Measurements from ENCODE around the gene LHX6. TPM values are rescaled to one million over a fixed set of nuclear protein-coding genes. Genes with fewer than 3 reads are reported as not detected.

LHX6 gene
- total RNA-seq, 2 donors from 2014 or later, result 2.9 TPM; not detected in 1

- ATAC-seq (no peak), DNase-seq (no peak)
- no peak for TF ChIP-seq POLR2A (IDR thresholded peaks at IDR 0.05)
- TF ChIP-seq CTCF (IDR thresholded peaks at IDR 0.05), result no peak
- WGBS, 2 donors, result 71 to 85% methylated on average over 1 to 2 of the region's 2 CpGs
- Histone ChIP-seq H3K4me3 (no peak overlapping the region), H3K27ac (no peak overlapping the region), H3K9me3 (no peaks in the 10 kb centered on the region), H3K27me3 (no peaks in the 10 kb centered on the region), H3K4me1 (no peaks in the 10 kb centered on the region), H3K36me3 (replicated peaks in 1 of 2; ENCODE audit: insufficient read depth in 1 of 2, low read depth in 2 of 2) (no peaks in the 10 kb centered on the region)
- intact Hi-C loops (cut with DNase I), result loop anchor here (10.0 kb wide), 1 partner anchor 55 kb away; no protein-coding TSS in a partner anchor
Observed at GRCh38 chr9:122179690-122180074, 49.1 kb downstream of the LHX6 start.

- no peak for TF ChIP-seq POLR2A (IDR thresholded peaks at IDR 0.05)
- no peak for TF ChIP-seq CTCF (IDR thresholded peaks at IDR 0.05)
Observed at GRCh38 chr9:122179054-122179689, 49.6 kb downstream of the LHX6 start.

GRCh38 chr9:122176916-122177315 lies 51.8 kb downstream of the LHX6 start:
- Histone ChIP-seq H3K36me3 (replicated peaks in 1 of 2; ENCODE audit: insufficient read depth in 1 of 2, low read depth in 2 of 2) (no peaks in the 10 kb centered on the region), H3K4me1 (no peaks in the 10 kb centered on the region), H3K4me3 (no peak overlapping the region), H3K27ac (no peak overlapping the region), H3K27me3 (no peaks in the 10 kb centered on the region), H3K9me3 (no peaks in the 10 kb centered on the region)
- DNase-seq (no peak), ATAC-seq (no peak)
- 74 to 78% methylated on average over 2 of the region's 2 CpGs for WGBS, 2 donors
- intact Hi-C loops (cut with DNase I), result loop anchor here (10.0 kb wide), 1 partner anchor 58 kb away; no protein-coding TSS in a partner anchor
- TF ChIP-seq POLR2A (IDR thresholded peaks at IDR 0.05) (no peak), CTCF (IDR thresholded peaks at IDR 0.05) (no peak)

More at GRCh38 chr9:122179054-122179689, 49.6 kb downstream of the LHX6 start:
- Histone ChIP-seq H3K4me3 (no peak overlapping the region), H3K36me3 (replicated peaks in 1 of 2; ENCODE audit: insufficient read depth in 1 of 2, low read depth in 2 of 2) (no peaks in the 10 kb centered on the region), H3K4me1 (no peaks in the 10 kb centered on the region), H3K27me3 (no peaks in the 10 kb centered on the region), H3K9me3 (no peaks in the 10 kb centered on the region), H3K27ac (no peak overlapping the region)
- DNase-seq, result no peak
- no peak for ATAC-seq
- intact Hi-C loops (cut with DNase I), result loop anchor here (10.0 kb wide), 1 partner anchor 56 kb away; no protein-coding TSS in a partner anchor
- 71 to 75% methylated on average over 5 of the region's 5 CpGs for WGBS, 2 donors

- no peaks in the 10 kb centered on the region for H3K9me3 ChIP-seq
- no peaks in the 10 kb centered on the region for H3K36me3 ChIP-seq (replicated peaks in 1 of 2; ENCODE audit: insufficient read depth in 1 of 2, low read depth in 2 of 2)
- no peak overlapping the region for H3K4me3 ChIP-seq
- H3K27me3 ChIP-seq, result no peaks in the 10 kb centered on the region
- ATAC-seq (no peak), DNase-seq (no peak)
- no peak overlapping the region for H3K27ac ChIP-seq
- intact Hi-C loops (cut with DNase I), result loop anchor here (10.0 kb wide), 1 partner anchor 61 kb away; no protein-coding TSS in a partner anchor
- no peak for TF ChIP-seq POLR2A (IDR thresholded peaks at IDR 0.05)
- no peak for TF ChIP-seq CTCF (IDR thresholded peaks at IDR 0.05)
- H3K4me1 ChIP-seq, result no peaks in the 10 kb centered on the region
- WGBS, 2 donors, result 73 to 80% methylated on average over 3 of the region's 3 CpGs
Observed at GRCh38 chr9:122173670-122174069, 55.1 kb downstream of the LHX6 start.

- no peaks in the 10 kb centered on the region for H3K4me1 ChIP-seq
- no peaks in the 10 kb centered on the region for H3K9me3 ChIP-seq
- intact Hi-C loops (cut with DNase I), result loop anchor here (10.0 kb wide), 1 partner anchor 63 kb away; no protein-coding TSS in a partner anchor
- DNase-seq (no peak), ATAC-seq (no peak)
- H3K36me3 ChIP-seq (replicated peaks in 1 of 2; ENCODE audit: insufficient read depth in 1 of 2, low read depth in 2 of 2), result no peaks in the 10 kb centered on the region
- no peak overlapping the region for H3K27ac ChIP-seq
- no peak for TF ChIP-seq POLR2A (IDR thresholded peaks at IDR 0.05)
- no peak for TF ChIP-seq CTCF (IDR thresholded peaks at IDR 0.05)
- H3K4me3 ChIP-seq, result no peak overlapping the region
- H3K27me3 ChIP-seq, result no peaks in the 10 kb centered on the region
- WGBS, 2 donors, result 80 to 86% methylated on average over 7 of the region's 7 CpGs
Observed at GRCh38 chr9:122172131-122172530, 56.6 kb downstream of the LHX6 start.
